ENCODE results near the gene ZMYND11.

DNA sequence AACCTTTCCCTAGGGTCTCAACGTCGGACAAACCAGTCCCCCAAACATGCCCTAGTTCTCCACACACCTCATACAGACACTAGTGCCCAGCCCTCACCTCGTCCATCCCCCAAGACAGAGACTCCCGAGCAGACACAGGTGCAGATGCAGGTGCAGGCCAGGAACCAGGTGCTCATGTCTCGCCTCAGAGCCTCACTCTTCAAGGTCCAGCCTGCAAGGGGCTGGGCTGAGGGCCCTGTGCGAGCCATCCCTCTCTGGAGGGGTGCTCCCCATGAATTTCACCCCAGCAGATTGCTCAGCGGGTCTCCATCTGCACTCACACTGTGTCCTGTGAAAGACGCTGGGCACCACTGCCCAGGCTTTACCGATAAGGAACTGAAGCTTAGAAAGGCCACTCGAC lies 49.2 kb upstream of the ZMYND11 start:
- TF ChIP-seq, protein P1, sequence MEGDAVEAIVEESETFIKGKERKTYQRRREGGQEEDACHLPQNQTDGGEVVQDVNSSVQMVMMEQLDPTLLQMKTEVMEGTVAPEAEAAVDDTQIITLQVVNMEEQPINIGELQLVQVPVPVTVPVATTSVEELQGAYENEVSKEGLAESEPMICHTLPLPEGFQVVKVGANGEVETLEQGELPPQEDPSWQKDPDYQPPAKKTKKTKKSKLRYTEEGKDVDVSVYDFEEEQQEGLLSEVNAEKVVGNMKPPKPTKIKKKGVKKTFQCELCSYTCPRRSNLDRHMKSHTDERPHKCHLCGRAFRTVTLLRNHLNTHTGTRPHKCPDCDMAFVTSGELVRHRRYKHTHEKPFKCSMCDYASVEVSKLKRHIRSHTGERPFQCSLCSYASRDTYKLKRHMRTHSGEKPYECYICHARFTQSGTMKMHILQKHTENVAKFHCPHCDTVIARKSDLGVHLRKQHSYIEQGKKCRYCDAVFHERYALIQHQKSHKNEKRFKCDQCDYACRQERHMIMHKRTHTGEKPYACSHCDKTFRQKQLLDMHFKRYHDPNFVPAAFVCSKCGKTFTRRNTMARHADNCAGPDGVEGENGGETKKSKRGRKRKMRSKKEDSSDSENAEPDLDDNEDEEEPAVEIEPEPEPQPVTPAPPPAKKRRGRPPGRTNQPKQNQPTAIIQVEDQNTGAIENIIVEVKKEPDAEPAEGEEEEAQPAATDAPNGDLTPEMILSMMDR (tag by site-specific recombination; IDR thresholded peaks at IDR 0.05): no peak
- TF ChIP-seq, protein P2, sequence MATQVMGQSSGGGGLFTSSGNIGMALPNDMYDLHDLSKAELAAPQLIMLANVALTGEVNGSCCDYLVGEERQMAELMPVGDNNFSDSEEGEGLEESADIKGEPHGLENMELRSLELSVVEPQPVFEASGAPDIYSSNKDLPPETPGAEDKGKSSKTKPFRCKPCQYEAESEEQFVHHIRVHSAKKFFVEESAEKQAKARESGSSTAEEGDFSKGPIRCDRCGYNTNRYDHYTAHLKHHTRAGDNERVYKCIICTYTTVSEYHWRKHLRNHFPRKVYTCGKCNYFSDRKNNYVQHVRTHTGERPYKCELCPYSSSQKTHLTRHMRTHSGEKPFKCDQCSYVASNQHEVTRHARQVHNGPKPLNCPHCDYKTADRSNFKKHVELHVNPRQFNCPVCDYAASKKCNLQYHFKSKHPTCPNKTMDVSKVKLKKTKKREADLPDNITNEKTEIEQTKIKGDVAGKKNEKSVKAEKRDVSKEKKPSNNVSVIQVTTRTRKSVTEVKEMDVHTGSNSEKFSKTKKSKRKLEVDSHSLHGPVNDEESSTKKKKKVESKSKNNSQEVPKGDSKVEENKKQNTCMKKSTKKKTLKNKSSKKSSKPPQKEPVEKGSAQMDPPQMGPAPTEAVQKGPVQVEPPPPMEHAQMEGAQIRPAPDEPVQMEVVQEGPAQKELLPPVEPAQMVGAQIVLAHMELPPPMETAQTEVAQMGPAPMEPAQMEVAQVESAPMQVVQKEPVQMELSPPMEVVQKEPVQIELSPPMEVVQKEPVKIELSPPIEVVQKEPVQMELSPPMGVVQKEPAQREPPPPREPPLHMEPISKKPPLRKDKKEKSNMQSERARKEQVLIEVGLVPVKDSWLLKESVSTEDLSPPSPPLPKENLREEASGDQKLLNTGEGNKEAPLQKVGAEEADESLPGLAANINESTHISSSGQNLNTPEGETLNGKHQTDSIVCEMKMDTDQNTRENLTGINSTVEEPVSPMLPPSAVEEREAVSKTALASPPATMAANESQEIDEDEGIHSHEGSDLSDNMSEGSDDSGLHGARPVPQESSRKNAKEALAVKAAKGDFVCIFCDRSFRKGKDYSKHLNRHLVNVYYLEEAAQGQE (tag by site-specific recombination; IDR thresholded peaks at IDR 0.05): no peak
- TF ChIP-seq SCRT2 (tag by site-specific recombination; IDR thresholded peaks at IDR 0.05) (no peak), ZNF274 (IDR thresholded peaks at IDR 0.05; ENCODE audit: low read length) (no peak), ZNF274 (tag by site-specific recombination; IDR thresholded peaks at IDR 0.05; ENCODE audit: borderline replicate concordance) (no peak), ZNF610 (tag by site-specific recombination; IDR thresholded peaks at IDR 0.05; ENCODE audit: borderline replicate concordance) (no peak), SALL2 (tag by site-specific recombination; IDR thresholded peaks at IDR 0.05; ENCODE audit: borderline replicate concordance) (no peak), ZNF19 (tag by site-specific recombination; IDR thresholded peaks at IDR 0.05; ENCODE audit: low read depth) (no peak), ZNF830 (tag by site-specific recombination; IDR thresholded peaks at IDR 0.05; ENCODE audit: low read depth) (no peak), ZNF585B (tag by site-specific recombination; IDR thresholded peaks at IDR 0.05) (no peak)
- TF ChIP-seq, protein P3, sequence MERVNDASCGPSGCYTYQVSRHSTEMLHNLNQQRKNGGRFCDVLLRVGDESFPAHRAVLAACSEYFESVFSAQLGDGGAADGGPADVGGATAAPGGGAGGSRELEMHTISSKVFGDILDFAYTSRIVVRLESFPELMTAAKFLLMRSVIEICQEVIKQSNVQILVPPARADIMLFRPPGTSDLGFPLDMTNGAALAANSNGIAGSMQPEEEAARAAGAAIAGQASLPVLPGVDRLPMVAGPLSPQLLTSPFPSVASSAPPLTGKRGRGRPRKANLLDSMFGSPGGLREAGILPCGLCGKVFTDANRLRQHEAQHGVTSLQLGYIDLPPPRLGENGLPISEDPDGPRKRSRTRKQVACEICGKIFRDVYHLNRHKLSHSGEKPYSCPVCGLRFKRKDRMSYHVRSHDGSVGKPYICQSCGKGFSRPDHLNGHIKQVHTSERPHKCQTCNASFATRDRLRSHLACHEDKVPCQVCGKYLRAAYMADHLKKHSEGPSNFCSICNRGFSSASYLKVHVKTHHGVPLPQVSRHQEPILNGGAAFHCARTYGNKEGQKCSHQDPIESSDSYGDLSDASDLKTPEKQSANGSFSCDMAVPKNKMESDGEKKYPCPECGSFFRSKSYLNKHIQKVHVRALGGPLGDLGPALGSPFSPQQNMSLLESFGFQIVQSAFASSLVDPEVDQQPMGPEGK (tag by site-specific recombination; IDR thresholded peaks at IDR 0.05): no peak
